BJ (cell line): ENCODE measurements around the gene MYZAP. TPM values are rescaled to one million over a fixed set of nuclear protein-coding genes. Genes with fewer than 3 reads are reported as not detected.

Source experiments
- CTCF ChIA-PET: fragments of 350-600 bp; formaldehyde crosslinking; extraction: SDS; loops from one replicate; lab custom pipeline; 2021; ENCODE audit warnings: antibody characterized with exemption, inconsistent platforms; lab: Yijun Ruan, JAX
- POLR2A ChIA-PET: fragments of 300-600 bp; sonication (Branson Sonifier 250); formaldehyde crosslinking; extraction: SDS; loops from one replicate; lab custom pipeline; 2021; ENCODE audit warnings: antibody characterized with exemption; lab: Charles Lee
- DNase-seq: peaks from one replicate; pipeline ENCODE4 v3.0.0-alpha.2; 2011; ENCODE audit warnings: low read depth
- H3K27me3 ChIP-seq: 2 replicates; pipeline ENCODE4 v1.6.0; 2011; ENCODE audit warnings: low read length; ENCODE audit not compliant: control insufficient read depth, insufficient read depth
- H3K36me3 ChIP-seq: 2 replicates; pipeline ENCODE4 v1.5.1; 2011; ENCODE audit warnings: low read length; ENCODE audit not compliant: control insufficient read depth, insufficient read depth
- H3K4me3 ChIP-seq: 2 replicates; pipeline ENCODE4 v1.5.1; 2011; ENCODE audit warnings: low read depth, mild to moderate bottlenecking, control low read depth, low read length
- CTCF ChIP-seq: IDR thresholded peaks from 2 replicates; pipeline ENCODE4 v1.5.1; 2011; ENCODE audit warnings: low read depth, mild to moderate bottlenecking, control low read depth, inconsistent platforms, low read length, moderate library complexity; ENCODE audit not compliant: insufficient read depth
- polyA plus RNA-seq: library from polyadenylated mRNA; depleted of rRNA; stranded (reverse); fragments of >200 nt; gene quantifications from 2 replicates; pipeline ENCODE4 v1.2.3, GENCODE V29; 2011

Gene MYZAP
- polyA plus RNA-seq, 1 experiment = 0.11 TPM

- CTCF ChIA-PET = interaction anchor here (2.8 kb wide), 1 partner anchor 47 kb away, joined by 8 read pairs; no protein-coding TSS in a partner anchor
- Histone ChIP-seq H3K4me3 (no peak overlapping the region), H3K27me3 (no peaks in the 10 kb centered on the region), H3K36me3 (no peaks in the 10 kb centered on the region)
- no peak for TF ChIP-seq CTCF
- DNase-seq = no peak
- POLR2A ChIA-PET = no interaction called here
Measured at GRCh38 chr15:57606816-57607215, 15.1 kb downstream of the MYZAP start.

GRCh38 chr15:57607570-57608000 is 15.9 kb downstream of the MYZAP start:
- Histone ChIP-seq H3K4me3 (no peak overlapping the region), H3K36me3 (no peaks in the 10 kb centered on the region), H3K27me3 (no peaks in the 10 kb centered on the region)
- POLR2A ChIA-PET = no interaction called here
- CTCF ChIA-PET = no interaction called here
- DNase-seq = no peak
- TF ChIP-seq CTCF = no peak

GRCh38 chr15:57609805-57610529 is 18.3 kb downstream of the MYZAP start:
- Histone ChIP-seq H3K27me3 (no peaks in the 10 kb centered on the region), H3K4me3 (no peak overlapping the region), H3K36me3 (no peaks in the 10 kb centered on the region)
- CTCF ChIA-PET = interaction anchor here (0.7 to 5.4 kb wide), 8 partner anchors 10 to 461 kb away, joined by 3 to 75 read pairs (median 4); no protein-coding TSS in a partner anchor
- DNase-seq = peak; percentile 94
- no peak for TF ChIP-seq CTCF
- POLR2A ChIA-PET = interaction anchor here (0.7 kb wide), 1 partner anchor 9 kb away, joined by 3 read pairs; no protein-coding TSS in a partner anchor

- CTCF ChIA-PET = interaction anchor here (1.0 to 5.4 kb wide), 9 partner anchors 8 to 460 kb away, joined by 3 to 75 read pairs (median 5); no protein-coding TSS in a partner anchor
- TF ChIP-seq CTCF = no peak
Measured at GRCh38 chr15:57611123-57611522, 19.4 kb downstream of the MYZAP start.

GRCh38 chr15:57611938-57612337 is 20.2 kb downstream of the MYZAP start:
- Histone ChIP-seq H3K4me3 (no peak overlapping the region), H3K27me3 (no peaks in the 10 kb centered on the region), H3K36me3 (no peaks in the 10 kb centered on the region)
- DNase-seq = no peak
- TF ChIP-seq CTCF = peak; percentile 58
- CTCF ChIA-PET = interaction anchor here (0.8 to 5.4 kb wide), 5 partner anchors 9 to 71 kb away, joined by 3 to 75 read pairs (median 4); partner anchors contain the start of gene MYZAP
- POLR2A ChIA-PET = interaction anchor here (0.6 kb wide), 1 partner anchor 17 kb away, joined by 10 read pairs; no protein-coding TSS in a partner anchor

More at GRCh38 chr15:57611123-57611522, 19.4 kb downstream of the MYZAP start:
- Histone ChIP-seq H3K27me3 (no peaks in the 10 kb centered on the region), H3K36me3 (no peaks in the 10 kb centered on the region), H3K4me3 (no peak overlapping the region)
- DNase-seq = no peak
- POLR2A ChIA-PET = no interaction called here
